ENCODE data around the gene ATXN10. TPM values are rescaled to one million over a fixed set of nuclear protein-coding genes. Genes with fewer than 3 reads are reported as not detected.

The ATXN10 gene
- total RNA-seq, 5 donors from 2014 or later (not counting 1 experiment from before 2014, with no cell fraction given), result 58.9 to 85.0 (median 69.6) TPM

GRCh38 chr22:45648301-45649117 lies 23.1 kb upstream of the ATXN10 start:
- Mint-ChIP-seq H3K4me3 (no peak overlapping the region), H3K4me1 (peaks cover 4 to 7% (median 5%) of the 10 kb centered on the region in 3 donors), H3K36me3 (no peaks in the 10 kb centered on the region), H3K27me3 (peaks cover 26 to 63% of the 10 kb centered on the region in 2 donors), H3K27ac (no peak overlapping the region), H3K9me3 (no peaks in the 10 kb centered on the region)
- no peak overlapping the region for H3K4me3 ChIP-seq (ENCODE audit: control insufficient read depth in 1 of 2, extremely low read depth in 1 of 2, low read length in 1 of 2)
- ChIA-PET CTCF (interaction anchor here in 1 of 2 donors (0.7 kb wide), 1 partner anchor 328 kb away, joined by 8 read pairs; no protein-coding TSS in a partner anchor), POLR2A (no interaction called here)
- no peak for ATAC-seq (replicated peaks in 1 of 4)
- 66% methylated on average over 23 of the region's 24 CpGs for WGBS (ENCODE audit: insufficient coverage)
- DNase-seq, result no peak
- no peaks in the 10 kb centered on the region for H3K9me3 ChIP-seq
- no peaks in the 10 kb centered on the region for H3K36me3 ChIP-seq (ENCODE audit: control insufficient read depth in 2 of 2, extremely low read depth in 1 of 2, insufficient read depth in 1 of 2, low read length in 1 of 2)
- H3K27me3 ChIP-seq (replicated peaks in 1 of 2; ENCODE audit: control insufficient read depth in 2 of 2, extremely low read depth in 1 of 2, insufficient read depth in 2 of 2, low read length in 1 of 2), result peaks cover 0 to 56% of the 10 kb centered on the region in 2 experiments
- peaks cover 0 to 12% of the 10 kb centered on the region in 2 experiments for H3K4me1 ChIP-seq (ENCODE audit: control insufficient read depth in 1 of 2, extremely low read depth in 1 of 2, insufficient read depth in 2 of 2, low read length in 2 of 2)
- no peak overlapping the region for H3K27ac ChIP-seq (ENCODE audit: low read length)

DNA sequence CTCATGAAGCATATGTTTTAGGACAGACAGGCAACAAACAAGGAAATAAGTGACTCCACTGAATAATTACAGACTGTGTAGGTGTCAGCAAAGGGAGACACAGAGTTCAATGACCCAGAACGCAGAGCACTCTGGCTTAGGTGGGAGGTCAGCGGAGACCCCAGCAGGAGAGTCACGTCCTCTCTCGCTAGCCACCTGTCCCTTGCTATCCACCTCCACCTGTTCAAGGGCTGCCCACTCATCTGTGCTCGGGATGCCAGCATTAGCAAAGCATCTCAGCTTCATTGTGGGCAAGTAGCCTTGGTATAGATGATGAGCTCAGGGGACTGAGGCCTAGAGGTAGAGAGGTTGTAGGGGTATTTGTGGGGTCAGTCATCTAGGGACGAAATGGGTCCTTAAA lies 21.8 kb upstream of the ATXN10 start:
- no peaks in the 10 kb centered on the region for H3K9me3 Mint-ChIP-seq
- no peak overlapping the region for H3K27ac Mint-ChIP-seq
- Histone ChIP-seq H3K27me3 (replicated peaks in 1 of 2; ENCODE audit: control insufficient read depth in 2 of 2, extremely low read depth in 1 of 2, insufficient read depth in 2 of 2, low read length in 1 of 2) (peaks cover 0 to 48% of the 10 kb centered on the region in 2 experiments), H3K4me3 (ENCODE audit: control insufficient read depth in 1 of 2, extremely low read depth in 1 of 2, low read length in 1 of 2) (no peak overlapping the region), H3K4me1 (ENCODE audit: control insufficient read depth in 1 of 2, extremely low read depth in 1 of 2, insufficient read depth in 2 of 2, low read length in 2 of 2) (peaks cover 0 to 12% of the 10 kb centered on the region in 2 experiments), H3K9me3 (no peaks in the 10 kb centered on the region), H3K27ac (ENCODE audit: low read length) (no peak overlapping the region), H3K36me3 (ENCODE audit: control insufficient read depth in 2 of 2, extremely low read depth in 1 of 2, insufficient read depth in 1 of 2, low read length in 1 of 2) (no peaks in the 10 kb centered on the region)
- DNase-seq (no peak), ATAC-seq (replicated peaks in 1 of 4) (no peak)
- H3K4me1 Mint-ChIP-seq, result peaks cover 4 to 7% (median 5%) of the 10 kb centered on the region in 3 donors
- H3K4me3 Mint-ChIP-seq, result no peak overlapping the region
- CTCF ChIA-PET, result no interaction called here
- POLR2A ChIA-PET, result no interaction called here
- H3K27me3 Mint-ChIP-seq, result peaks cover 30 to 61% of the 10 kb centered on the region in 2 donors
- H3K36me3 Mint-ChIP-seq, result no peaks in the 10 kb centered on the region
- 57% methylated on average over 1 of the region's 6 CpGs for WGBS (ENCODE audit: insufficient coverage)

DNA sequence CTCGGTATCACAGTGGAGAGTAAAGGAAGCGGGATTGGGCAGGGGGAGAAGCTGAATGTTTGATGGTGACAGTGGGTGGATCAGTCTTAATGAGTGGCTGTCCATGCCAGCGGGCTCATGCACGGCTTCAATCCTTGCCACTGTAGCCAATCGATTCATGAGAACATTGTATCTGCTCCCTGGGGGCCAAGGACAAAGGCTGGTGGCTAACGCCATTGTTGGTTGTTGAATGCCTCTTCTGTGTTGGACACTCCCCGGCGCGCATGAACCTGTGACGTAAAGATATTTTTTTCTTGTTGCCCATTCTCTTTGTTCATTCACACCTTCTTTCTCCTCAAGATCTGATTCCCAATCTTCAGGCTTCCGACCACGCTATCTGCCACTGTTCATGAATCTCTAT lies 20.9 kb upstream of the ATXN10 start:
- Histone ChIP-seq H3K27ac (ENCODE audit: low read length) (no peak overlapping the region), H3K4me3 (ENCODE audit: control insufficient read depth in 1 of 2, extremely low read depth in 1 of 2, low read length in 1 of 2) (no peak overlapping the region), H3K36me3 (ENCODE audit: control insufficient read depth in 2 of 2, extremely low read depth in 1 of 2, insufficient read depth in 1 of 2, low read length in 1 of 2) (no peaks in the 10 kb centered on the region), H3K27me3 (replicated peaks in 1 of 2; ENCODE audit: control insufficient read depth in 2 of 2, extremely low read depth in 1 of 2, insufficient read depth in 2 of 2, low read length in 1 of 2) (peaks cover 0 to 41% of the 10 kb centered on the region in 2 experiments), H3K9me3 (no peaks in the 10 kb centered on the region), H3K4me1 (ENCODE audit: control insufficient read depth in 1 of 2, extremely low read depth in 1 of 2, insufficient read depth in 2 of 2, low read length in 2 of 2) (peaks cover 0 to 5% of the 10 kb centered on the region in 2 experiments)
- H3K27ac Mint-ChIP-seq, result no peak overlapping the region
- DNase-seq, result no peak
- ChIA-PET CTCF (no interaction called here), POLR2A (no interaction called here)
- H3K4me3 Mint-ChIP-seq, result no peak overlapping the region
- H3K27me3 Mint-ChIP-seq, result peaks cover 30 to 59% of the 10 kb centered on the region in 2 donors
- no peak for ATAC-seq (replicated peaks in 1 of 4)
- 95% methylated on average over 11 of the region's 12 CpGs for WGBS (ENCODE audit: insufficient coverage)
- peaks cover 2 to 5% (median 3%) of the 10 kb centered on the region in 3 donors for H3K4me1 Mint-ChIP-seq
- H3K36me3 Mint-ChIP-seq, result no peaks in the 10 kb centered on the region
- no peaks in the 10 kb centered on the region for H3K9me3 Mint-ChIP-seq

DNA sequence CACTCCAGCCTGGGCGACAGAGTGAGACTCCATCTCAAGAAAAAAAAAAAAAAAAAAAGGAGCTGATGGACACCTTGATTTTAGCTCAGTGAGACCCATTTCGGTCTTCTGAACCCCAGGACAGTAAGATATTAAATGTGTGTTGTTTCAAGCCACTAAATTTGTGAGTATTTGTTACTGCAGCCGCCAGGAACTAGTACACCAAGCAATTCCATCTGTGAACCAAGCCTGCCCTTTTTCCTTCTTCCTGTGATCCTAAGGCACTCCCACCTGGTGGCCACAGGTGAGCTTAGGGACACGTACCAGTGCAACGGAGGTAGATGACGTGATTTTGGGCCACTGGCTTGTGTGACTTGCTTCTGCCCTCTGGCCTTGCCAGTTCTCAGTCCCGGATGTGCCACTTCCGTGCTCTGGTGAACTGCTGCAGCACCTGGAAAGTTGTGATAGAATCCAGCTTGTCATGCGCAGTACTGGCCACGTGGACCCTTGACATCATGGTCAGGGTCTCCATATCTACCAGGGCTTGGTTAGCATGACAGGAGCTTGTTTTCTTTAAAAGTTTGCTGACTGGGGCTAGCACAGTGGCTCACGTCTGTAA lies 19.6 kb upstream of the ATXN10 start:
- no peak for ATAC-seq (replicated peaks in 1 of 4)
- Histone ChIP-seq H3K4me3 (ENCODE audit: control insufficient read depth in 1 of 2, extremely low read depth in 1 of 2, low read length in 1 of 2) (no peak overlapping the region), H3K27me3 (replicated peaks in 1 of 2; ENCODE audit: control insufficient read depth in 2 of 2, extremely low read depth in 1 of 2, insufficient read depth in 2 of 2, low read length in 1 of 2) (peaks cover 0 to 35% of the 10 kb centered on the region in 2 experiments), H3K4me1 (ENCODE audit: control insufficient read depth in 1 of 2, extremely low read depth in 1 of 2, insufficient read depth in 2 of 2, low read length in 2 of 2) (no peaks in the 10 kb centered on the region), H3K27ac (ENCODE audit: low read length) (no peak overlapping the region), H3K36me3 (ENCODE audit: control insufficient read depth in 2 of 2, extremely low read depth in 1 of 2, insufficient read depth in 1 of 2, low read length in 1 of 2) (no peaks in the 10 kb centered on the region), H3K9me3 (no peaks in the 10 kb centered on the region)
- POLR2A ChIA-PET, result interaction anchor here in 1 of 2 donors (0.5 kb wide), 1 partner anchor 18 kb away, joined by 3 read pairs; no protein-coding TSS in a partner anchor
- Mint-ChIP-seq H3K36me3 (no peaks in the 10 kb centered on the region), H3K27me3 (peaks cover 23 to 50% of the 10 kb centered on the region in 2 donors), H3K9me3 (no peaks in the 10 kb centered on the region), H3K4me3 (no peak overlapping the region), H3K4me1 (no peaks in the 10 kb centered on the region), H3K27ac (no peak overlapping the region)
- 80% methylated on average over 9 of the region's 11 CpGs for WGBS (ENCODE audit: insufficient coverage)
- CTCF ChIA-PET, result interaction anchor here (0.6 kb wide), 2 partner anchors 215 to 489 kb away, joined by 4 to 6 read pairs; no protein-coding TSS in a partner anchor
- no peak for DNase-seq

GRCh38 chr22:45656577-45656976 lies 15.1 kb upstream of the ATXN10 start:
- no CpG with 5 or more reads among the region's 2 CpGs for WGBS (ENCODE audit: insufficient coverage)
- ATAC-seq (replicated peaks in 1 of 4) (no peak), DNase-seq (no peak)
- Mint-ChIP-seq H3K27me3 (peaks cover 12 to 23% of the 10 kb centered on the region in 2 donors), H3K9me3 (no peaks in the 10 kb centered on the region), H3K4me3 (no peak overlapping the region), H3K4me1 (no peaks in the 10 kb centered on the region), H3K36me3 (no peaks in the 10 kb centered on the region), H3K27ac (no peak overlapping the region)
- no peaks in the 10 kb centered on the region for H3K36me3 ChIP-seq (ENCODE audit: control insufficient read depth in 2 of 2, extremely low read depth in 1 of 2, insufficient read depth in 1 of 2, low read length in 1 of 2)
- POLR2A ChIA-PET, result no interaction called here
- H3K4me1 ChIP-seq (ENCODE audit: control insufficient read depth in 1 of 2, extremely low read depth in 1 of 2, insufficient read depth in 2 of 2, low read length in 2 of 2), result no peaks in the 10 kb centered on the region
- no peak overlapping the region for H3K4me3 ChIP-seq (ENCODE audit: control insufficient read depth in 1 of 2, extremely low read depth in 1 of 2, low read length in 1 of 2)
- H3K27ac ChIP-seq (ENCODE audit: low read length), result no peak overlapping the region
- peaks cover 0 to 15% of the 10 kb centered on the region in 2 experiments for H3K27me3 ChIP-seq (replicated peaks in 1 of 2; ENCODE audit: control insufficient read depth in 2 of 2, extremely low read depth in 1 of 2, insufficient read depth in 2 of 2, low read length in 1 of 2)
- no peaks in the 10 kb centered on the region for H3K9me3 ChIP-seq
- CTCF ChIA-PET, result no interaction called here

- Mint-ChIP-seq H3K36me3 (no peaks in the 10 kb centered on the region), H3K27me3 (peaks cover 12 to 21% of the 10 kb centered on the region in 2 donors), H3K4me1 (no peaks in the 10 kb centered on the region), H3K27ac (no peak overlapping the region), H3K9me3 (no peaks in the 10 kb centered on the region), H3K4me3 (no peak overlapping the region)
- H3K36me3 ChIP-seq (ENCODE audit: control insufficient read depth in 2 of 2, extremely low read depth in 1 of 2, insufficient read depth in 1 of 2, low read length in 1 of 2), result no peaks in the 10 kb centered on the region
- peaks cover 0 to 9% of the 10 kb centered on the region in 2 experiments for H3K27me3 ChIP-seq (replicated peaks in 1 of 2; ENCODE audit: control insufficient read depth in 2 of 2, extremely low read depth in 1 of 2, insufficient read depth in 2 of 2, low read length in 1 of 2)
- DNase-seq, result no peak
- POLR2A ChIA-PET, result no interaction called here
- H3K4me3 ChIP-seq (ENCODE audit: control insufficient read depth in 1 of 2, extremely low read depth in 1 of 2, low read length in 1 of 2), result no peak overlapping the region
- no peak for ATAC-seq (replicated peaks in 1 of 4)
- CTCF ChIA-PET, result no interaction called here
- H3K4me1 ChIP-seq (ENCODE audit: control insufficient read depth in 1 of 2, extremely low read depth in 1 of 2, insufficient read depth in 2 of 2, low read length in 2 of 2), result no peaks in the 10 kb centered on the region
- H3K27ac ChIP-seq (ENCODE audit: low read length), result no peak overlapping the region
- WGBS (ENCODE audit: insufficient coverage), result 36% methylated on average over 1 of the region's 4 CpGs
- no peaks in the 10 kb centered on the region for H3K9me3 ChIP-seq
Observed at GRCh38 chr22:45657701-45658100, 13.9 kb upstream of the ATXN10 start.
